ENCODE results near the gene TNRC6B.

DNA sequence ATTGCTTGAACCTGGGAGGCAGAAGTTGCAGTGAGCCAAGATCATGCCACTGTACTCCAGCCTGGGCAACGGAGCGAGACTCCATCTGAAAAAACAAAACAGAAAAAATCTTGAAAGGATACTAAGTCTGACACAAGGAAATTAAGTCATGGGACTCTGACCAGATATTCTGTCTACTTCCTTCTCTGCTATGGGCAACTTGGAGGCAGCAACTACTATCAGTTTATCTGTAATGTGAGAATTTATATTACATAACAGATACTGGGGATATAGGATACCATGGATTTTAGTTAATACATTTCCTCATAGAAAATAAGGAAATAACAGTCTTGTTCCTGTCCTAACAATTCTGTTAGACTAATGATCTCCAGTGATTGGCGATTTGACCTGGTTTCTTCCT is 191.1 kb downstream of the TNRC6B start:
- TF ChIP-seq, protein P1, sequence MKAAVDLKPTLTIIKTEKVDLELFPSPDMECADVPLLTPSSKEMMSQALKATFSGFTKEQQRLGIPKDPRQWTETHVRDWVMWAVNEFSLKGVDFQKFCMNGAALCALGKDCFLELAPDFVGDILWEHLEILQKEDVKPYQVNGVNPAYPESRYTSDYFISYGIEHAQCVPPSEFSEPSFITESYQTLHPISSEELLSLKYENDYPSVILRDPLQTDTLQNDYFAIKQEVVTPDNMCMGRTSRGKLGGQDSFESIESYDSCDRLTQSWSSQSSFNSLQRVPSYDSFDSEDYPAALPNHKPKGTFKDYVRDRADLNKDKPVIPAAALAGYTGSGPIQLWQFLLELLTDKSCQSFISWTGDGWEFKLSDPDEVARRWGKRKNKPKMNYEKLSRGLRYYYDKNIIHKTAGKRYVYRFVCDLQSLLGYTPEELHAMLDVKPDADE (IDR thresholded peaks at IDR 0.05) = no peak
- TF ChIP-seq, protein P2, sequence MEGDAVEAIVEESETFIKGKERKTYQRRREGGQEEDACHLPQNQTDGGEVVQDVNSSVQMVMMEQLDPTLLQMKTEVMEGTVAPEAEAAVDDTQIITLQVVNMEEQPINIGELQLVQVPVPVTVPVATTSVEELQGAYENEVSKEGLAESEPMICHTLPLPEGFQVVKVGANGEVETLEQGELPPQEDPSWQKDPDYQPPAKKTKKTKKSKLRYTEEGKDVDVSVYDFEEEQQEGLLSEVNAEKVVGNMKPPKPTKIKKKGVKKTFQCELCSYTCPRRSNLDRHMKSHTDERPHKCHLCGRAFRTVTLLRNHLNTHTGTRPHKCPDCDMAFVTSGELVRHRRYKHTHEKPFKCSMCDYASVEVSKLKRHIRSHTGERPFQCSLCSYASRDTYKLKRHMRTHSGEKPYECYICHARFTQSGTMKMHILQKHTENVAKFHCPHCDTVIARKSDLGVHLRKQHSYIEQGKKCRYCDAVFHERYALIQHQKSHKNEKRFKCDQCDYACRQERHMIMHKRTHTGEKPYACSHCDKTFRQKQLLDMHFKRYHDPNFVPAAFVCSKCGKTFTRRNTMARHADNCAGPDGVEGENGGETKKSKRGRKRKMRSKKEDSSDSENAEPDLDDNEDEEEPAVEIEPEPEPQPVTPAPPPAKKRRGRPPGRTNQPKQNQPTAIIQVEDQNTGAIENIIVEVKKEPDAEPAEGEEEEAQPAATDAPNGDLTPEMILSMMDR (conservative IDR thresholded peaks at IDR 0.05; ENCODE audit: low read depth in 2 of 2) = no peak
- TF ChIP-seq POLR2AphosphoS5 (IDR thresholded peaks at IDR 0.05; ENCODE audit: low read depth) (no peak), CREB1 (CRISPR knock-in tag; IDR thresholded peaks at IDR 0.05; ENCODE audit: low read depth) (no peak)

Data from GM23338 (cell line).